Hematopoietic multipotent progenitor cell treated with erythropoietin and hydrocortisone succinate and interleukin-3 and kit ligand, for 8 days (in vitro differentiated cells): ENCODE data around the gene FAM83D.

ENCODE experiments used
- DNase-seq: peaks from one replicate; pipeline ENCODE4 v3.0.0-alpha.2; 2015

Gene FAM83D

GRCh38 chr20:38926142-38926933, at the start of gene FAM83D:
TSS of gene FAM83D (plus strand) at chr20:38926417. CDS start at chr20:38926443, 26 bp downstream.
- peak; percentile 99 for DNase-seq

DNA sequence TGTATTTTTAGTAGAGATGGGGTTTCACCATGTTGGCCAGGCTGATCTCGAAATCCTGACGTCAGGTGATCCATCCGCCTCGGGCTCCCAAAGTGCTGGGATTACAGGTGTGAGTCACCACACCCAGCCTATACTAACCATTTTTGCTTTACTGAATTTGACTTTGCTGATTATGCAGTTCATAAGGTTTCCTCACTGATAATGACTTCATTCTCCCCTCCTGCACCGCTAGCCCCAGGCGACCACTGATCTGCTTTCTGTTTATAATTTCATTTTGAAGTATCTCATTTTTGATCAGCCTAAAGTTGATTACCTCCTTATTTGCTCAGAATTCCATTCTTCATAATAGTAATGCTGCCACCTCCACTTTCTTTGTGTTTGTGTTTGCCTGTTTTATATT, 48.7 kb upstream of the FAM83D start:
- DNase-seq, result no peak

DNA sequence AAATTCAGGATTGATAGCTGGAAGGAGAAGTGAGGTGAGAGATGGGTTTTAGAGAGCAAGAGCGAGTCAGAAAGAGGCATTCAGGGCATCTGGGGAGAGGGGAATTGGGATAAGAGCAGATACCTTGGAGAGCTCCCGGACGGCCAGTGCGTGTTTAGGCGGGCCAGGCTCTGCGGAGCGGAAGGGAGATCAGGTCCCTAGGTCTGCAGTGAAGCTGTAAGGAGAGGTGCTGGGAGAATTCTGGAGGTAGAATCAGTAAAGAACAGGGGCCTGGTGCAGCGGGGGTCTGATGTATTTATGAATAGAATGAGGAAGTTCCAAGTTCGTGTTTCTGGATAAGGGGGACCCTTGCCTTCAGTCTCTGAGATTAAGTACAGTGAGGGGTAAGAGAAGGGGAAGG, 47.4 kb upstream of the FAM83D start:
- DNase-seq, result no peak

DNA sequence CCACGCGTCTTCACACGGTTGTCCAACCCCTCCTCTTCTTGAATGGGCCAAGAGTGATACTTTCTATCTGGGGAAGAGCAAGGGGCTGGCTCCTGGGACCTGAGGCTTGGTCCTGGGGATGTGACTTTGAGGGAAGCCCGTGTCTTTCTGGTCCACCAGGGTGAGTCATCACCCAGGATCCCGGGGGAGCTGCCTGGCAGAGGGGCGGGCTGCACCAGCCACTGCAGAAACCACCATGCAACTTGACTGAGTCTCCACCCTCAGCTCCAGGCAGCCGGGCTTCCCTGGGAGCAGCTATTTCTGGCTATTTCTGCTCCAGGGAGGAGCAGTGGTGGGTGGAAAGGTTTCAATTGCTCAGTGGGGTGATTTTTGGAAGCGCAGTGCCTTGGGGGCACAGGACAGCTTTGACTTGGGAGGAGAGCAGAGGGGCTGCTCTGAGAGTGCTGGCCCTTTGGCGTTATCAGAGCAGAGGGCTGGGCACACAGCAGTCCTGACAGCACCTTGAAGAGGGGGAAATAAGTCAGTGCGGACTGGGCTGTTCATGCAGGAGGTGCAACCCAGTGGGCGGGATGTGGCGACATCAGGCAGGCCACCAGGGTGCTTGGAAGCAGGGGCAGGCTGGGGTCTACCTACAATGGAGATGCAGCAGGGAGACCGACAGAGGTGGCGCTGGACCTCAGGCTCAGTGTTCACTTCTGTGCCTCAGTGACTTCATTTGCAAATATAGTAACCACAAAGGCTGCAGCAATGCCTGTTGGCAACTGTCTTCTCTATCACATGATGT, 45.1 kb upstream of the FAM83D start:
- no peak for DNase-seq

GRCh38 chr20:38881806-38882440, 44.3 kb upstream of the FAM83D start:
- no peak for DNase-seq

DNA sequence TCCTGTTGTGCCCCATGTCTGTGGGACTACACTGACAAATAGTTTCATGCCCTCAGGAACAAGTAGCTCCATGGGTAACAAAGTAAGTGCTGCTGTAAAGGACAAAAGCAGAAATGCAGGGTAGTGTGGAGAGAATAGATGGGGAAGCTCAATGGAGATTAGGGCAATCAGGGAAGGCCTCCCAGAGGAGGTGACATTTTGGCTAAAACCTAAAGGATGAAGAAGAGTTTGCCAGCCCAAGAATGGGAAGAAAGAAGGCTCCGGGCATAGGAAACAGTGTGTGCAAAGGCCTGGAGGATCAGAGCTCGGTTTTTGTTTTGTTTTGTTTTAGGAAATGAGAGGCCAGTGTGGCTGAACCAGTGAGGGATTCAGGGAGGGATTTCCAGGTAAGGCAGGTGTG, 43.6 kb upstream of the FAM83D start:
- DNase-seq, result no peak

- no peak for DNase-seq
Observed at GRCh38 chr20:38883081-38883980, 42.9 kb upstream of the FAM83D start.

DNA sequence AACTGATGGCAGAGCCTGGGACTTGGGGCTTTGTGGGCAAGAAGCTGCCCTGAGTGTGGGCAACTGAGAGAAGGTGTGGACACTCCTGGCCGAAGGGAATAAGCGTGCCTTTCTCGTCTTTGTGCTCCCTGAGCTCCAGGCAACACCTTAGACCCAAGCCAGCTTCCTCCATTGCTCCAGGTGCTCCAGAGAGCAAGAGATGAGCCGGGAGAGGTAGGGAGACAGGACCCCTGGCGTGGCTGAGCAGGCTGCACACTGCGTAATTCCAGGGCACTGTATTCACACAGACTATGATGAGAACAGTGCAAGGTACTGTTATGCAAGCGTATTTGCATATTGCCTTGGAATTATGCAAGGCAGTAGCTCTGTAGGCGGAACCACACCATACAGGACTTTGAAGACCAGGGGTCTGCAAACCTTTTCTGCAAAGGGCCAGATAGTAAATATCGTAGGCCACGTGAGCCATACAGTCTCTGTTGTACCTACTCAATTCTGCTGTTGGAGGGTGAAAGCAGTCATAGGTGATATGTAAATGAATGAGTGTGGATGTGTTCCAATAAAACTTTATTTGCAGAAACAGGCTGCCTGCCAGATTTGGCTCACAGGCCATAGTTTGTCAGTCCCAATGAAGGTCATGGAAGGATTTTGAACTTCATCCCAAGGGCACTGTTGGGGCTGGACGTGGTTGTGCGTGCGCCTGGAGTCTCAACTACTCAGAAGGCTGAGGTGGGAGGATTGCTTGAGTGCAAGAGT, 42.1 kb upstream of the FAM83D start:
- DNase-seq, result no peak

DNA sequence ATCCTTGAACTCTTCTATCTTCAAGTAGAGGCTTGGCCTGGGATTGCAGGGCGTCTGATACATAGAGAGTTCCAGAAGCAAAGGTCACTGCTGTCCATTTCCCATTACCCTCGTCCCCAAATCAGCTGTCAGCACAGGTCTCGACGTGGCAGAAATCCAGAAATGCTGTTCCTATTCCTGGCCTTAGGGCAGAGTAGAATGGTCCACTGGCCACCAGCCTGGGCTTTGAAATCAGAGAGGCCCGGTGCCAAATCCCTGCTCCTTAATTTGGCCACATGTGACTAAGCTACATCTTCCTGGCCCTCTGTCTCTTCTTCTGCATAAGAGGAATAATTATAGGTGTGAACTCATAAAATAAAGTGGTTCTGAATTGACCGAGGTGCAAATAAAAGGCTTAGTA, 40.9 kb upstream of the FAM83D start:
- DNase-seq, result no peak

- DNase-seq, result no peak
Observed at GRCh38 chr20:38888059-38888831, 38.0 kb upstream of the FAM83D start.

DNA sequence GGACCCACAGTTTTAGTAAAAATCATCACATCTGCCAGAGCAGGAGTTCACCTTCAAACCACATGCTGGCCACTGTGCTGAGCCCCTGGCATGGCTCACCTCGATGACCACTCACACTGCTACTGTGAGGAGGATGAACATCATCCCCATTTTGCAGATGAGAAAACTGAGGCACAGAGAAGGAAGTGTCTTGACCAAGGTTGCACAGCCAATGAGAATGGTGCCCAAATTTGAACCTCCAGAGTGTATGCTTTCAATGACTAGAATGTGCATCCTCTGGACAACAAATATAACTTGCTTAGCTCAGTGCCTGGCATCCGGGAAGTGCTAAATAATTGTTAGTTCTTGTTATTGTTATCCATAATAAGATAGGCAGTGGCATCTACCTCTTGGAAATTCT, 37.2 kb upstream of the FAM83D start:
- DNase-seq, result no peak

GRCh38 chr20:38889792-38890496, 36.3 kb upstream of the FAM83D start:
- DNase-seq, result no peak

GRCh38 chr20:38890497-38890818, 35.8 kb upstream of the FAM83D start:
- no peak for DNase-seq

DNA sequence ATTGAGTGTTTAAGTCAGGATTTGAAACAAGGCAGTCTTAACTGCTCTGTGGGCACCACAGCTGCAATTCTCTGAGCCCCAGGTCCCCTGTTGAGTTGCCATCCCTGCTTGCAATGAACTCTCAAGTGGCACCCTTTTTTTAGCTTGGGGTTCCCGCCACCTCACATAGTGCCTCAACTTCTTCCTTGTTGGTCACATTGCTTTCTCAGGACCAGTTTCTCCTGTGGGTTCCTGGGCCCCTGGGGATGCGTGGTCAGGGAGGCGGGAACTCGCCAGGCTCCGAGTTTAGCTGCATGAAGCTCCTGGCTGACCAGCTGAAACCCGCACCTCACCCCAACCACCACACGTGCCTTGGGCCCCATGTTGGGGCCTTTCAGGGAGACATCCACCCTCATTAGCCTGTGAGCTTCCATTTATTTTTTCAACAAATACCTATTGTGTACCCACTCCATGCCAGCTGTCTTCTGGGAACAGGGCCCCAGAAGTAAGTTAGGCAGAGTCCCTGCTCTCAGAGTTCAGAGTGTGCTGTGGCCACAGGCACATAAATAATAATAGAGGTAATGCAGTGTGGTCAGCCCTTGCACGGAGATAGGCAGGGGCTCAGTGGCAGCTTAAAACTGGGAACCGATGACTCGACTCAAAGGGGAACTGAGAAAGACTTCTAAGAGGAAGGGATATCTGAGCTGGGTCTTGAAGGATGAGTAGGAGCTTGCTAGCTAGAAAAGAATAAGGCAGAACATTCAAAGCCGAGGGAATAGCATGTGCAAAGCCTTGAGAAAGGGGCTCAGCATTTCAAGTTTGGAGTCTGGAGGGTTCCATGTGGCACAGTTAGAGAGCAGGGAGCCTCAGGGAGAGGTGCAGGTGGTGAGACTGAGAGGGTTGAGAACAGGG, 33.9 kb upstream of the FAM83D start:
- DNase-seq, result no peak

GRCh38 chr20:38893056-38893564, 33.1 kb upstream of the FAM83D start:
- no peak for DNase-seq

- DNase-seq, result peak; percentile 47
Observed at GRCh38 chr20:38893565-38894090, 32.6 kb upstream of the FAM83D start.

- no peak for DNase-seq
Observed at GRCh38 chr20:38894091-38894847, 31.9 kb upstream of the FAM83D start.
